Ascending aorta (tissue), 2 donors: ENCODE data around the gene TOMM6. TPM values are rescaled to one million over a fixed set of nuclear protein-coding genes. Genes with fewer than 3 reads are reported as not detected.

ENCODE experiments used
- DNase-seq, 2 donors: peaks; one replicate each; pipeline ENCODE4 v3.0.0-alpha.2; 2019; ENCODE audit warnings: low spot score in 2 of 2
- H3K27ac ChIP-seq, 2 donors: fragments of 200-600 bp; sonication (generic); one replicate each; pipeline ENCODE4 v1.5.1; 2016 to 2017; ENCODE audit warnings: mild to moderate bottlenecking in 1 of 2
- H3K27me3 ChIP-seq: fragments of 200-600 bp; sonication (generic); one replicate; pipeline ENCODE4 v1.5.1; 2017
- H3K36me3 ChIP-seq, 2 donors: fragments of 200-600 bp; sonication (generic); one replicate each; pipeline ENCODE4 v1.5.1; 2016
- H3K4me1 ChIP-seq, 2 donors: fragments of 200-600 bp; sonication (generic); one replicate each; pipeline ENCODE4 v1.5.1; 2016 to 2017; ENCODE audit warnings: mild to moderate bottlenecking in 1 of 2
- H3K4me3 ChIP-seq, 2 donors: fragments of 200-600 bp; sonication (generic); one replicate each; pipeline ENCODE4 v1.5.1; 2016 to 2017; ENCODE audit warnings: mild to moderate bottlenecking in 1 of 2
- H3K9me3 ChIP-seq, 2 donors: fragments of 200-600 bp; sonication (generic); one replicate each; pipeline ENCODE4 v1.5.1; 2016
- intact Hi-C: fragments of 100-400 bp; cut with DNase I; formaldehyde crosslinking; loops from one replicate; pipeline ENCODE4 v1.15.1; 2023
- total RNA-seq: library from RNA; depleted of rRNA; stranded (reverse); fragments of >200 nt; gene quantifications from one replicate; pipeline ENCODE4 v1.1.0, GENCODE V29; 2016
- TF ChIP-seq, protein P1 (sequence below), 3 experiments: fragments of 200-600 bp in 2 of 3; fragments of 450-650 bp in 1 of 3; sonication (generic) in 2 of 3; IDR thresholded peaks; one replicate each; pipeline ENCODE4 v1.5.1; 2016 to 2019; ENCODE audit warnings: antibody characterized with exemption in 3 of 3, mild to moderate bottlenecking in 1 of 3, moderate library complexity in 1 of 3

TOMM6 gene
- total RNA-seq, 1 donor from 2014 or later, result 79.9 TPM

DNA sequence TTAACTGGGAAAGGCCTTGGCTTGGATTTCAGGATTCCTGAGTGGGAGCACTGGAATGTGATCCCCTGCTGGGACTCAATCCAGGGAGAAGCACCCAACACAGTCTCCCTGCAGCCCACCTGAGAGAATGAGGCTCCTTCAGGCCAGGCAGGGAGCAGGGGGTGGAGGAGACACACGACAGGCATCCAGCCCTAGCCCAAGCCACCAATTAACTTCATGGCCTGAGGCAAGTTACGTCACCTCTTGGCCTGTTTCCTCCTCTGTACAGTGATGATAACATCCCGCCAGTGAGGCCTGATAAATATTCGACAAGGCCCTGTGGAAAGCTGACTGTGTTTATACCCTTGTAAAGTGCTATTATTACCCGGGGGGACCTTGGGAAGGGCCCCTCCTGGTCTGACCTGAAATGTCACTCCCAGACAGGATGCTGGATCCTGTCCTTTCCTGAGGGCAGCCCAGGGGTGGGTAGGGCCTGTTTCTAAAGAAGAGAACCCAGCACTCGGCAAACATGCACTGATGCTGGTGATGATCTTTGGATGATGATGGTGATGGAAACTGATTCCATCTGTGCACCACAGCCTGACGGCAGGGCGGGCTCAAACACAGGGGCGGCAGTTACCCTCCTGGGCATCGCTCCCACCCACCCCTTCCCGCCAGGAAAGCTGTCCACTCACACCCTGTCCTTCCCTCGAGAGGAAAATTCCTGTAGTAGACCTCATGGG lies 20.2 kb upstream of the TOMM6 start:
- no peaks in the 10 kb centered on the region for H3K9me3 ChIP-seq
- no peaks in the 10 kb centered on the region for H3K4me1 ChIP-seq
- H3K4me3 ChIP-seq, result no peak overlapping the region
- H3K36me3 ChIP-seq, result peaks cover 18 to 23% of the 10 kb centered on the region in 2 donors
- TF ChIP-seq, protein P1, sequence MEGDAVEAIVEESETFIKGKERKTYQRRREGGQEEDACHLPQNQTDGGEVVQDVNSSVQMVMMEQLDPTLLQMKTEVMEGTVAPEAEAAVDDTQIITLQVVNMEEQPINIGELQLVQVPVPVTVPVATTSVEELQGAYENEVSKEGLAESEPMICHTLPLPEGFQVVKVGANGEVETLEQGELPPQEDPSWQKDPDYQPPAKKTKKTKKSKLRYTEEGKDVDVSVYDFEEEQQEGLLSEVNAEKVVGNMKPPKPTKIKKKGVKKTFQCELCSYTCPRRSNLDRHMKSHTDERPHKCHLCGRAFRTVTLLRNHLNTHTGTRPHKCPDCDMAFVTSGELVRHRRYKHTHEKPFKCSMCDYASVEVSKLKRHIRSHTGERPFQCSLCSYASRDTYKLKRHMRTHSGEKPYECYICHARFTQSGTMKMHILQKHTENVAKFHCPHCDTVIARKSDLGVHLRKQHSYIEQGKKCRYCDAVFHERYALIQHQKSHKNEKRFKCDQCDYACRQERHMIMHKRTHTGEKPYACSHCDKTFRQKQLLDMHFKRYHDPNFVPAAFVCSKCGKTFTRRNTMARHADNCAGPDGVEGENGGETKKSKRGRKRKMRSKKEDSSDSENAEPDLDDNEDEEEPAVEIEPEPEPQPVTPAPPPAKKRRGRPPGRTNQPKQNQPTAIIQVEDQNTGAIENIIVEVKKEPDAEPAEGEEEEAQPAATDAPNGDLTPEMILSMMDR (IDR thresholded peaks at IDR 0.05), result no peak
- intact Hi-C loops, result no loop called here
- no peaks in the 10 kb centered on the region for H3K27me3 ChIP-seq
- DNase-seq, result no peak
- no peak overlapping the region for H3K27ac ChIP-seq

DNA sequence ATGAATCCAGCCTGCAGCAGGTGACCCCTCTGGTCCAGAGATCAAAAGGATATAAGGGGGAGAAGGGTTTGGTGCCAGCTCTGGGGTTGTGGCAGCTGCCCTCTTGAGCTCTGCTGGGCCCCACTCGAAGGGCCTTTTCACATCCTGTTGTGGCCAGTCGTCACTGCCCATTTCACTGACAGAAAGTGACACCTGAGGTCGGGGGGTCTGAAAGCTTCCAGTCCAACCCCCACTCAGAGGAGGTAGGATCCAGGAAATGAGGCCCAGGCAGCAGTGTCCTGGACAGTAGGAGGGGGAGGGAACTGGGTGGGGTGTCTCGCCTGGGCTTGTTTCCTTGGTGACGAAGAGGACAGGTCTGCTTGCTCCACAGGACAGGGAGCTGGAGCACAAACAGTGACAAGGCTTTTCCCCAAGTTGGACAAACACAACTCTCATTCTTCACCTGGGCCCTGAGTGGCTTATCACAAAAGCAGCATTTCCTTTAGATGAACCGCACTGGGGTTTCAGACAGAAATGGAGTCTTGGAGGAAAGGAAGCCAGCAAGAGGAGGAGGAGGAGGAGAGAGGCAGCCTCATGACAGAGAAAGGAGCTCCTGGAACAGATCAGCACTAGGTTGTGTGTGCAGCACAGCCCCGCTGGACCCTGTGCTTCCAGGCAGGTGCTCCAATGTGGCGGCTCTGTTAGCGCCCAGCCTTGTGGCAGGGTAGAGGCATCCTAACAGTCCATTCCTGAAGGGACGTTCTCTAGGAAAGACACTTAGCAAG lies 18.8 kb upstream of the TOMM6 start:
- DNase-seq, result no peak
- no peak overlapping the region for H3K27ac ChIP-seq
- TF ChIP-seq, protein P1 (IDR thresholded peaks at IDR 0.05), result no peak

DNA sequence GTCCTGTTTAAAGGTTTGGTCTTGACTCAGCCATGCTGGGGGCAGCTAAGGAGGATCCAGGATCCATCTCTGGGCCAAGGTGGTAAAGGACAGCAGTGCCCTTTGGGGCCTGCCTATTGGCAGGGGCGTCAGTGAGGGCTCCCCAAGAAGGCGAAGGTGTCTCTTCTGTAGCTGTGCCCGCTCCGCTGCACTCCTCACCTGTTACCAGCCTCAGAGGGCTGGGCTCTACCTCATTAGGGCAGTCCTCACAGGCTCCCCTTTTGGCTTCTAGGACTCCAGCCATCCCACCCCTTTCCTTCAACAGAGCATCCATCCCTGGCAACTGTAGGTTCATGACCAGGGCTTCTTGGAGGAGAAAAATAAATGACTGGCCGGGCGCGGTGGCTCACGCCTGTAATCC lies 18.1 kb upstream of the TOMM6 start:
- intact Hi-C loops, result no loop called here
- no peak for DNase-seq
- TF ChIP-seq, protein P1 (IDR thresholded peaks at IDR 0.05), result no peak
- Histone ChIP-seq H3K27ac (no peak overlapping the region), H3K36me3 (peaks cover 38 to 42% of the 10 kb centered on the region in 2 donors), H3K9me3 (no peaks in the 10 kb centered on the region), H3K27me3 (no peaks in the 10 kb centered on the region), H3K4me1 (no peaks in the 10 kb centered on the region), H3K4me3 (no peak overlapping the region)

More for the DNA sequence above, 18.8 kb upstream of the TOMM6 start:
- intact Hi-C loops, result no loop called here
- Histone ChIP-seq H3K4me3 (no peak overlapping the region), H3K27me3 (no peaks in the 10 kb centered on the region), H3K4me1 (no peaks in the 10 kb centered on the region), H3K36me3 (peaks cover 31 to 36% of the 10 kb centered on the region in 2 donors), H3K9me3 (no peaks in the 10 kb centered on the region)

DNA sequence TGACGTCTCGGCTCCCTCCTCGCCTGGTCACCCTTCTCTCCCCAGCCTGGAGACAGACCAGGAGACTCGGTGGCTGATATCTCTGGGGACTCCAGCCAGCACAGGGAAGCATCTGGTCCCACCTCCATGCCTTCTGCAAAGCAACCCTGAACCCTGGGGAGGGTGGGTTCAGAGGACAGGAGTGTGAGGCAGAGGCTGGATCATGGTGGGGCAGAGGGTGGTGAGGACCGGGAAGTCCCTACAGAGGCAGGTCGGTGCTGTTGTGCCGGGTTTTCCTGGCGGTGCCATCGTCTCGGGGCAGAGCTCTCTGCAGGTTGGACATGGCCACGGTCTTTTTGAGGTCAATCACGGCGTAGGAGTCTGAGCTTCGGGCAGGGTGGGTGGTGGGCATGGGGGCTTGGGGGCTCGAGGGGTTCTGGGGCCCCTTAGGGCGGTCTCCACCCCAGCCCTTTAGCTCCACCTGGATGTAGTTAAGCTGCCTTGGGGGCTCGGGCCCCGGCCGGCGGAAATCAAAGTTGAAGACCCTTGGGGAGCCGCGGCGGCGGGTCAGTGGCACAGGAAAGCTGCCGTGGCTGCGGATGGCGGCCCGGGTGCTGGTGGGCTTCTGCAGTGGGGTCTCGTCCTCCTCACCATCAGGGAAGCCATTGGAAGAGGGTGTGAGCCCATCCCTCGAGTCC lies 17.0 kb upstream of the TOMM6 start:
- no peaks in the 10 kb centered on the region for H3K9me3 ChIP-seq
- intact Hi-C loops, result no loop called here
- TF ChIP-seq, protein P1 (IDR thresholded peaks at IDR 0.05), result no peak
- peaks cover 49 to 54% of the 10 kb centered on the region in 2 donors for H3K36me3 ChIP-seq
- H3K4me1 ChIP-seq, result no peaks in the 10 kb centered on the region
- DNase-seq, result no peak
- no peak overlapping the region for H3K4me3 ChIP-seq
- no peaks in the 10 kb centered on the region for H3K27me3 ChIP-seq
- no peak overlapping the region for H3K27ac ChIP-seq

DNA sequence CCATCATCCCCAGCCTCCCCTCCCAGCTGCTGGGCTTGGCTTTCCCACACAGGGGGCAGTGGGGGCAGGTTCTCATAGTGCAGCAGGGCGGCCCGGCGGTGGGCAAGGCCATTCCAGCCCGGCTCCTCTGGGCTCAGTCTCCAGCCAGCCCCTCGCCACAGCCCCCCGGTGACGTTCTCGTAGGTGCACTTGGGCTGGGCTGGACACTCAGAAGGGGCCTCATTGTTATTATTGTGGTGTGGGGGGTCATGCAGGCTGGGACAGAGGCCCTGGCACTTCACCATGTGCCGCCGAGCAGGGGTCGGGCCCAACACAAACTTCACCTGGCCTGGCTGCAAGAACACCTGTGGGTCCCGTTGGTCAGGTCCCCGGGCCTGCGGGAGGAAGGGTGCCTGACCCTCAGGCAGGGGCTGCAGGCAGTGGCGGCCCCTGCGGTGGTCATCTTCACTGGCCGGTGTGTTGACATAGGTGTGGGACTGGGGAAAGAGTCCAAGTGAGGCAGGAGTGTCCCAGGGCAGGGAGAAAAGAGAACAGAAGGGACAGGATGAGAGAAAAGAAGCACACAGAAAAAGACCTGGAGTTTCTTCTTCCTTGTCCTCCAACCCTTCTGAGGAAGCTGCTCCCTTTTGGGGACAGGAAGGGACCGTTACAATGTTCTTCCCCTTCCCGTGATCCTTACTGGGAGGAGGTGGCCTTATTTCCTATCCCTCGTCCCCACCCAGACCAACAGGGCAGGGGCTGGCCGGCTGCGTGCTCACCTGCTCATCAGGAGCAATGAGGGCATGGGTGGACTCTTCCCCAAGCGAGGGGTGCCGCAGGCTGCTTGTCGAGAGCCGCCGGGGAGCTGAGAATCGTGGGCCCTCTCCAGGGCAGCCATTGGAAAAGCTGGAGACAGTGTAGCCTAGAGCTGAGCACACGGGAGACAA lies 16.2 kb upstream of the TOMM6 start:
- H3K4me1 ChIP-seq, result no peaks in the 10 kb centered on the region
- TF ChIP-seq, protein P1 (IDR thresholded peaks at IDR 0.05), result no peak
- intact Hi-C loops, result no loop called here
- H3K36me3 ChIP-seq, result peaks cover 50 to 62% of the 10 kb centered on the region in 2 donors
- no peak overlapping the region for H3K27ac ChIP-seq
- DNase-seq, result no peak
- H3K4me3 ChIP-seq, result no peak overlapping the region
- no peaks in the 10 kb centered on the region for H3K9me3 ChIP-seq
- H3K27me3 ChIP-seq, result no peaks in the 10 kb centered on the region
